Activated CD4-positive, alpha-beta T cell treated with anti-CD3 and anti-CD28 coated beads, Interleukin-2, amount 50 U/mL, for 16 hours (primary cell): ENCODE measurements around the gene WDR6.

Experiments used
- DNase-seq: peaks from one replicate; pipeline ENCODE4 v3.0.0-alpha.2; 2020

WDR6 gene

DNA sequence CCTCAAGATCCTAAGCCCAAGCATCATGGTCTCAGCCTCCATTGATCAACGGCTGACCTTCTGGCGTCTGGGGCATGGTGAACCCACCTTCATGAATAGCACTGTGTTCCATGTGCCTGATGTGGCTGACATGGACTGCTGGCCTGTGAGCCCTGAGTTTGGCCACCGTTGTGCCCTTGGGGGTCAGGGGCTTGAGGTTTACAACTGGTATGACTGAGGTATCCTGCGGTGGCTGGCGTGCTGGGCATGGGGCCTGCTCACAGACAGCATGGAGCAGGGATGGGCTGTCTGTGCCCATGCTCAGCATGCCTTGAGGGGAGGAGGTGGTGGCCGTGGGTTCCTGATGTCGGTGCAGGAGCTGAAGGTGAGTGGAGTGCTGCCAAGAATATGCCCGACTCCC lies 7.9 kb downstream of the WDR6 start:
- DNase-seq: no peak

DNA sequence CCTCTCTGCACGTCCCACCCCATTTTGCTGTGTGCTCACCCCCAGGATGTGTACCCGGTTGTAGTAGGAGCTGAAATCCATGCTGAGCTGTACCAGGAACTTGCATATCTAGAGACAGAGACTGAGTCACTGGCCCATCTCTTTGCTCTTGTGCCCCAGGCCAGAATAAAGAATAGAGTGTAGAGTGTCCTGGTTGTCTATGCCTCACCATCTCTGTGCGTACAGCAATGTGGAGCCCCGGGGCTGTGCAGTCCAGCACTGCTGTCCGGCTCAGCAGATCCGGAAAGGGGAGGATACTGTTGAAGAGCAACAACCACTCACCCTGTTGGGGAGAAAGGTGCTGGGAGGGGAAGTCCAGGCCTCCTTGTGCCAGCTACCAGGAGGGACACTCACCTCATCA lies 8.6 kb downstream of the WDR6 start:
- no peak for DNase-seq

DNA sequence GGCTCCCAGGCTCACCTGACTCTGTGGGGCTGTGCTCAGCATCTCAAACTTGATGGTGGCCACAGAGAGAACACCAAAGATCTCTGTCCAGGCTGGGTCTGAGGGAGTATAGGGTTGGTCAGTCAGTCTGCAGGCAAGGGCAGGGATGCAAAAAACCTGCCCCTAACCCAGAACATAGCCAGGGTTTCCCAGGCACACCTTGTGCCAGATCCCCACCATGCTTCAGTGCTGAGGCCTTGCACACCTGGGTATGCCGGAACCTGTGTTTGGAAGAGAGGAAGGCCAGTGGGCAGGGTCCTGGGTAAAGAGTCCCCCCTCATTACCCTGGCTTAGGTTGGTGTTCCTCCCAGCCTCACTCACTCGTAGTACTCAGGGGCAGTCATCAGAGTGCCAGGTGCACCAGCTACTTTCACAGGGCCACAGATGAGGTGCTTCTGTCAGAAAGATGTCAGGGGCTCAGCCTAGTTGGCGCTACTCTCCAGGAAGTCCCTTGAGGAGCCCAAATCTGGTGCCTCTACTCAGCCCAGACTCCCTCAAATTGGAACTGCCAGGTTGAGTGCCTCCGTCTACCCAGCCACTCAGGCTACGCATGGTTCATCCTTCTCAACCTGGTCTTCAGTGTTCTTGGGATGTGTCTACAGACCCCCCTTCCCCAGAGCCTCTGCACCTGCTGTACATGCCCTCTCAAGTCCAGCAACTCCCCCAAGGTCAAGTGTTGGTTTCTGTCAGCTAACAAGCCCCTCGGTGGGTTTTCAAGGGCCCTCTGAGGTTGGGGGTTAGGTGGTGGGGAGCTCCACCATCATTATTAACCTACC lies 9.4 kb downstream of the WDR6 start:
- no peak for DNase-seq

GRCh38 chr3:49017229-49017970 lies 10.2 kb downstream of the WDR6 start:
- no peak for DNase-seq

DNA sequence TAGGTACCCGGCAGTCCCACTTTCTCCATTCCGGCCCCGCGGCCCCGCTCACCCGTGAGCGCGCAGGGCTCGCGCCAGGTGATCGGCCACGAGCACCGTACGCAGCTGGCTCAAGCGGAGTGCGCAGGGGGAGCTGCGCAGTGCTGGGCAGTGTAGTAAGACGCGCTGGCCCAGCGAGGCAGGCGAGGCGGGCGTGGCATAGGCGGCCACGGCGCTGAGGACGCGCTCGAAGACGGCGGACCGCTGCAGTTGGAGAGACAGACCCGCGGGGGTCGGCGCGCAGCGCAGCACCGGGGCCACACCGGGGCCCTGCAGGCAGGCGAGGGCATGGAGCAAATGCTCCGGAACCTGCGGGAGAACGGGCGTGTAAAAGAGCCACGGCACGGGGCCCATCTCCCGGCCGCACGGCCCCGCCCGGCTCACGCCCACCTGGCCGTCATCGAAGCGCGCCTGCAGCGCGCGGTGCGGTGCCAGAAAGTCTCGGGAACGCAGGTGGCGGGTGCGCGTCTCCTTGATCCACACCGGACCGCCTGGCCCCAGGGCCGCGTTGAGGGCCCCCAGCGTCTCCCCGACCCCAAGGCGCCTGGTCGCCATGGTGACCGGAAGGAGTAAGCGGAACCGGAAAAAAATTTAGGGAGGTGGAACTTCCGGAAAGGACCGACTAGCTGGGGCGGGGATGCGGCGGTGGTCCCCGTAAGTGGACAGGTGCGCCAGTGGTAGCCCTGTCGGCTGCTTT lies 10.9 kb downstream of the WDR6 start, which contains the start of gene DALRD3:
DALRD3 (minus strand) TSS at position 610 of the 736 bp plus-strand sequence; CDS start at position 594, 16 bp downstream.
- DNase-seq: peak; percentile 76

- no peak for DNase-seq
Observed at GRCh38 chr3:49018707-49019006, 11.5 kb downstream of the WDR6 start.

DNA sequence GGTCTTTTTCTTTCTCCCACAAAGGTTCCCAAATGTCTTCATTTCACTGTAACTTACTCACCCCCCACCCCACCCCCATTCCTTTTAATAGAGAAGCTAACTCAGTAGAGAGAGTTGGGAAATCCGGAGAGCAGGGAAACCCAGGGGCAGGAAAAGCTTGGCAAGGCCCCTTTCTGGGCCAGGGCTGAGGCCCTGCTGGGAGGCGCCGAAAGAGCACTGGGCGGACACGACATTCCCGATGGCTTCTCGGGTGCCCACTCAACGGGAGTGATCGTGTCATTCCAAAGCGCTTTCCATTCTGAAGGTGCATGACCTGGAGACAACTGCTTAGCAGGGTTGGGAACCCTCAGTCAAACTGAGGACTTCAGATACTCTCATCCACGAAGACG lies 12.7 kb downstream of the WDR6 start:
- no peak for DNase-seq

DNA sequence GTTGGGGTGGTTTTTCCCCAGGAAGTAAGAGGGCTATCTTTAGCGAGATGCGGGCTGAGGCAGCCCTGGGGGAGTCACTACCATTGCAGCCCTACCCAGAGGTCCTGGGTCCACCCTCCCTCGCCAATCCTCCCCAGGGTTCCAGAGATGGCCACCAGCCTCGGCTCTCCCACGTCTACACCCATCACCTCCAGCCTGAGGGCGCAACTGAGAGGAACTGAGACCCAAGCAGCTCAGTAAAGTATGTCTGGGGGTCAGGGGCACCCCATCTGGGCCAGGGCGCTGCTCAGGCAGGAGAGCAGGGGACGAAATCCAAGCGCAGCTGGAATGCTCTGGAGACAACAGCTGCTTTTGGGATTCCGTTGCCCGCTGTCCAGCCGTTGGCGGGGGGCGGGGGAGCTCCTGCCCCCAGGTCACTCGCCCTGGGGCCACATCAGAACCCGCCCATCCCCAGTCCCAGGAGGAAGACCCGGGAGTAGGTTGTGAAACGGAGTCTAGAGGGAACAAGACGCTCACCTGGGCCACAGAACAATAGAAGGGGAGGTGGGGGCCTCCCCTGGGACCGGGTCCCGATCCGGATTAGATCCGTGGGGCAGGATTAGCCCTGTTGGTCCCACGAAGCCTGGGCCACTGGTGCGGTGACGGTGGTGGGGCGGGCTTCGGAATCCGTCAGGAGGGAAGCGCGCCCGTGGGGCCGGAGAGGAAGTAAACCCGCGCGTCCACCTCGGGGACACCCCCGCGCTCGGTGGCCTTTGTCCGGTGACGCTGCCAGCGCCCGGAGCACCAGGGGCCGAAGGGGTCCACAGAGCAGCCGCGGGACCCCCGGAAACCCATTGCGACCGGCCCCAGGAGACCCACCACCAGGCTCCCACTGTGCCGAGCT lies 13.4 kb downstream of the WDR6 start:
- DNase-seq: peak; percentile 56

GRCh38 chr3:49021213-49021812 lies 14.1 kb downstream of the WDR6 start:
- DNase-seq: peak; percentile 99

DNA sequence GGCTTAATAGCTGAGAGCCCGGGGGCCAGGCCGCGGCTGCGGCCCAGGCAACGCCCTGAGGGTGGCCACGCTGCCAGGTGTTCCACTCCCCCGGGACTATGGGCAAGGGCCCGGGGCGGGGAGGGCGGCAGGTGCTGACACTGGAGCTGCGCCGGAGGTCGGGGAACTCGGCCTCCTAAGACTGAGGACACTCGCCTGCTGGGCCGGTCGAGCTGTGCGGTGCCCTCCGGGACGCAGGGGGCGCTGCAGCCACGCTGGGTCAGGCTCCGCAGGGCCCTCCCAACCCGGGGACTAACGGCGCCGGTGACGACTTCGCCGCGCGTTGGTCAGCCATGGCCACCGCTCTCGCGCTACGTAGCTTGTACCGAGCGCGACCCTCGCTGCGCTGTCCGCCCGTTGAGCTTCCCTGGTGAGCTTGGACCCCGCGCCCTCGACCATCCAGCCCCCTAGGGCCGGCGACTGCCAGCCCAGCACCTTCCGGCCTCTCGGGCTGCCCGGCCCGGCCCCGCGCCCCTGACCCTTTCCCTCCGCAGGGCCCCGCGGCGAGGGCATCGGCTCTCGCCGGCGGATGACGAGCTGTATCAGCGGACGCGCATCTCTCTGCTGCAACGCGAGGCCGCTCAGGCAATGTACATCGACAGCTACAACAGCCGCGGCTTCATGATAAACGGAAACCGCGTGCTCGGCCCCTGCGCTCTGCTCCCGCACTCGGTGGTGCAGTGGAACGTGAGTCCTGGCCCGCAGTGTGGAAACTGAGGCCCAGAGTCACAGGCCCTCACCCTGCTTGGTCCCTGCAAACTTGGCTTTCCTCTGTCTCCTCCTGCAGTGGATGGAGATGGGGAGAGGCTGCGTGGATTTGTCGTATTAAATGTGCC lies 14.9 kb downstream of the WDR6 start, which contains the start of gene NDUFAF3:
NDUFAF3 (plus strand) TSS at position 309 of the 875 bp plus-strand sequence; CDS start at position 333, 24 bp downstream.
- DNase-seq: peak; percentile 94

DNA sequence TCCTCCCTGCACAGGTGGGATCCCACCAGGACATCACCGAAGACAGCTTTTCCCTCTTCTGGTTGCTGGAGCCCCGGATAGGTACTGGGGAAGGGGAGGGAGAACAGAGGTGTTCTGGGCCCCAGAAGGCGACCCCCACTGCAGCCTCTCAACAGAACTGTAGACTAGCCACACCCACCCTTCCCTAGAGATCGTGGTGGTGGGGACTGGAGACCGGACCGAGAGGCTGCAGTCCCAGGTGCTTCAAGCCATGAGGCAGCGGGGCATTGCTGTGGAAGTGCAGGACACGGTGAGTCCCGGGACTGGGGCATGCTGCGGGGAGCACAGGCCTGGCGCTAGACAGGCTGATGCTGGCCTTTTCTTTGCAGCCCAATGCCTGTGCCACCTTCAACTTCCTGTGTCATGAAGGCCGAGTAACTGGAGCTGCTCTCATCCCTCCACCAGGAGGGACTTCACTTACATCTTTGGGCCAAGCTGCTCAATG lies 15.5 kb downstream of the WDR6 start:
- peak; percentile 34 for DNase-seq

- no peak for DNase-seq
Observed at GRCh38 chr3:49023775-49024174, 16.6 kb downstream of the WDR6 start.

- DNase-seq: no peak
Observed at GRCh38 chr3:49024449-49024848, 17.3 kb downstream of the WDR6 start.

GRCh38 chr3:49025005-49025792 lies 18.0 kb downstream of the WDR6 start:
- DNase-seq: no peak

DNA sequence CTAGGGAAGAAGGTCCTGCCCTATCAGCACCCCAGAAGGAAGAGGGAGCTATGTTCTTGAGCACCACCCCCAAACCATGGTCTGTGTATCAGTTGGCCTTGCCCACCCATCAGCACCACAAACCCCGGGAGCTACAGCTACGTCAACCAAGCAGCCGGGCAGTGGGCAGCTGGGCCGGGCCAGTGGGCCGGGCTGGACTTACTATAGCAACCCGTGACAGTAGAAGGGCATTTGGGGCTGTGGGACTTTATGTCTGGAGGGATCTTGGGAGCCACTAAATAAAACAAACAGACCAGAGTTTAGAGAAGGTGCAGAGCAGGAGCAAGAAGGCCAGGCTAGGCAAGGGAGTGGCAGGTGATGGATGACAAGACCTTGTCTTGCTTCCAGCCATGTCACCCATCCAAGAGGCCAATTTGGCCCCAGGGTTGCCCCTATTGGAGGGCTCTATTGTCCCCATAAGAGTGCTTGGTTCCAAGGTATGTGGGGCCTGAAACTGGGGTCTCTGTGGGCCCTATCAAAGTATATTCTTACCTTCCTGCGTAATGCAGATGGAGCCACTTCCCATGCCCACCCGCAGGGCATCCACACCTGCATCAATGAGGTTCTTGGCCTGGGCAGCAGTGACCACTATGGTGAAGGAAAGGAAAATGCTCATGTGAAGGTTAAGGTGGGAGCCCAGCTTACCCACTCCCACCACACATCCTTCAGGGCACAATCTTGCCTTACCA lies 18.8 kb downstream of the WDR6 start:
- DNase-seq: no peak

GRCh38 chr3:49026536-49026935 lies 19.3 kb downstream of the WDR6 start:
- DNase-seq: no peak

- DNase-seq: no peak
Observed at GRCh38 chr3:49027634-49028033, 20.4 kb downstream of the WDR6 start.

DNA sequence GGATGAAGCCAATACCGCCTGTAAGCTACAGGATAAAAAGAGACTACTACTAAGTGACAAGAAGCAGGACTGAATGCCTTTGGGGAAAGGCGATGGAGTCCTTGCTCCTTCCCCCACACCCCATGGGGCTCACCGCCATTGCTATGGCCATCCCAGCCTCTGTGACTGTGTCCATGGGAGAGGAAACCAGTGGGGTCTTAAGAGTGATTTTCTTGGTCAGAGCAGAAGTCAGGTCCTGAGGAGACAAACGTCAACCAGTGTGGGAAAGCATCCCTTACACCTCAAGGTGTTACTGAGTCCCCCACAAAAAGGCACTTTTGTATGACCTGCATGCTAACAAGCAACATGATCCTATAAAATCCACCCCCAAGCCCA lies 21.1 kb downstream of the WDR6 start:
- DNase-seq: no peak
